ENCODE measurements around the gene HEPN1. TPM values are rescaled to one million over a fixed set of nuclear protein-coding genes. Genes with fewer than 3 reads are reported as not detected.

HEPN1 gene
- total RNA-seq, 1 experiment from 2014 or later = not detected

DNA sequence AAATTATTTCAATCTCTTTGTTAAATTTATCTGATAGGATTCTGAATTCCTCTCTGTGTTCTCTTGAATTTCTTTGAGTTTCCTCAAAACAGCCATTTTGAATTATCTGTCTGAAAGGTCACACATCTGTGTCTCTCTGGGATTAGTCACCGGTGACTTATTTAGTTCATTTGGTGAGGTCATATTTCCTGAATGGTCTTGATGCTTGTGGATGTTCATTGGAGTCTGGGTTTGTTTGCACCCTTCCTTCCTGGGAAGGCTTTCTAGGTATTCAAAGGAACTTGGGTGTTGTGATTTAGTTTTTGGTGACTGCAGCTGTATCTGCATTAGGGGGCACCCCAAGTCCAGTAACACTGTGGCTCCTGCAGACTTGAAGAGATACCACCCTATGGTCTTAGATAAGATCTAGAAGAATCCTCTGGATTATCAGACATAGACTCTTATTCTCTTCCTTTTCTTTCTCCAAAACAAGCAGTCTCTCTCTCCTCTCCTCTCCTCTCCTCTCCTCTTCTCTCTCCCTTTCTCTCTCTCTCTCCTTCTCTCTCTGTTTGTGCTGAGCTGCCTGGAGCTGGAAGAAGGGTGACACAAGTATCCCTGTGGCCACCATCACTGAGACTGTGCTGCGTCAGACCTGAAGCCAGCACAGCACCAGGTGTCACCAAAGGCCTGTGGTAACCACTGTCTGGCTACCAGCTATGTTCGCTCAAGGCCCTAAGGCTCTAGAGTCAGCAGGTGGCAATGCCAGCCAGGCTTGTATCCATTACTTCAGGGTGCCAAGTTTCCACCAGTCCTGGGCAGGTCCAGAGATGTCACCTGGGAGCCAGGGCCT, 3.3 kb upstream of the HEPN1 start:
- intact Hi-C loops (cut with micrococcal nuclease; ENCODE audit: unreplicated experiment) = no loop called here
- CTCF ChIA-PET = no interaction called here
- Mint-ChIP-seq H3K4me1 (ENCODE audit: low read depth, unreplicated experiment) (no peaks in the 10 kb centered on the region), H3K27me3 (ENCODE audit: unreplicated experiment) (peaks cover 55% of the 10 kb centered on the region), H3K4me3 (ENCODE audit: low read depth, unreplicated experiment) (no peak overlapping the region), H3K36me3 (ENCODE audit: insufficient read depth, unreplicated experiment) (no peaks in the 10 kb centered on the region), H3K27ac (ENCODE audit: unreplicated experiment) (no peak overlapping the region), H3K9me3 (ENCODE audit: low read depth, unreplicated experiment) (no peaks in the 10 kb centered on the region)
- TF ChIP-seq, protein P1, sequence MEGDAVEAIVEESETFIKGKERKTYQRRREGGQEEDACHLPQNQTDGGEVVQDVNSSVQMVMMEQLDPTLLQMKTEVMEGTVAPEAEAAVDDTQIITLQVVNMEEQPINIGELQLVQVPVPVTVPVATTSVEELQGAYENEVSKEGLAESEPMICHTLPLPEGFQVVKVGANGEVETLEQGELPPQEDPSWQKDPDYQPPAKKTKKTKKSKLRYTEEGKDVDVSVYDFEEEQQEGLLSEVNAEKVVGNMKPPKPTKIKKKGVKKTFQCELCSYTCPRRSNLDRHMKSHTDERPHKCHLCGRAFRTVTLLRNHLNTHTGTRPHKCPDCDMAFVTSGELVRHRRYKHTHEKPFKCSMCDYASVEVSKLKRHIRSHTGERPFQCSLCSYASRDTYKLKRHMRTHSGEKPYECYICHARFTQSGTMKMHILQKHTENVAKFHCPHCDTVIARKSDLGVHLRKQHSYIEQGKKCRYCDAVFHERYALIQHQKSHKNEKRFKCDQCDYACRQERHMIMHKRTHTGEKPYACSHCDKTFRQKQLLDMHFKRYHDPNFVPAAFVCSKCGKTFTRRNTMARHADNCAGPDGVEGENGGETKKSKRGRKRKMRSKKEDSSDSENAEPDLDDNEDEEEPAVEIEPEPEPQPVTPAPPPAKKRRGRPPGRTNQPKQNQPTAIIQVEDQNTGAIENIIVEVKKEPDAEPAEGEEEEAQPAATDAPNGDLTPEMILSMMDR (IDR thresholded peaks at IDR 0.05; ENCODE audit: unreplicated experiment) = no peak
- BruUV-seq (replicated peaks) = no TSS peak
- DNase-seq = no peak

GRCh38 chr11:124916370-124916710, 2.7 kb upstream of the HEPN1 start:
- CTCF ChIA-PET = no interaction called here

DNA sequence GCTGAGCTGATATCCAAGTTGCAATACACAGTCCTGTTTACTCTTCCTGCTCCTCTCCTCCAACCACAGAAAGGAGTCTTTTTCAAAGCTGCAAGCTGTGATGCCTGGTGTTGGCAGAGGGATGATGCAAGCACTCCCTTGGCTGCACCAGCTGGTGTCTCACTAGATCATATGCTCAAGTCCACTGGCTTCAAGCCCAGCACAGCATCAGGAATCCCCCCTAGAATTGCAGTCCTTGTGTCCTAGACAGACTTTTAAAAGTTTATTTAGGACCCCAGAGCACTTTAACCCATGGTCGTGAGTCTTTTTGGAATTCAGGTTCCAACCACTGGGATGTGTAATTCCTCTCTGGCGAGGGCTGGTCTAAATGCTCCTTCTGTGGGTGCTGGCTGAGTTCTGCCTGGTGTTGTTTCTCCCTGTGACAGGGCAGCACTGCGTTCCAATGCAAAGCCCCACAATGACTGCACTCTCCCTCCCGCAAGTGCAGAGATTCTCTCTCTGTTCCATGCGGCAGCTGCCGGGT, 1.9 kb upstream of the HEPN1 start:
- H3K27ac Mint-ChIP-seq (ENCODE audit: unreplicated experiment) = no peak overlapping the region
- CTCF ChIA-PET = no interaction called here
- BruUV-seq (replicated peaks) = no TSS peak
- H3K9me3 Mint-ChIP-seq (ENCODE audit: low read depth, unreplicated experiment) = no peaks in the 10 kb centered on the region
- H3K27me3 Mint-ChIP-seq (ENCODE audit: unreplicated experiment) = peaks cover 55% of the 10 kb centered on the region
- no peaks in the 10 kb centered on the region for H3K36me3 Mint-ChIP-seq (ENCODE audit: insufficient read depth, unreplicated experiment)
- no peaks in the 10 kb centered on the region for H3K4me1 Mint-ChIP-seq (ENCODE audit: low read depth, unreplicated experiment)
- DNase-seq = no peak
- TF ChIP-seq, protein P1 (IDR thresholded peaks at IDR 0.05; ENCODE audit: unreplicated experiment) = no peak
- H3K4me3 Mint-ChIP-seq (ENCODE audit: low read depth, unreplicated experiment) = no peak overlapping the region
- intact Hi-C loops (cut with micrococcal nuclease; ENCODE audit: unreplicated experiment) = no loop called here

More at GRCh38 chr11:124916370-124916710, 2.7 kb upstream of the HEPN1 start:
- intact Hi-C loops (cut with micrococcal nuclease; ENCODE audit: unreplicated experiment) = no loop called here
- H3K9me3 Mint-ChIP-seq (ENCODE audit: low read depth, unreplicated experiment) = no peaks in the 10 kb centered on the region
- no TSS peak for BruUV-seq (replicated peaks)
- H3K27me3 Mint-ChIP-seq (ENCODE audit: unreplicated experiment) = peaks cover 55% of the 10 kb centered on the region
- H3K4me3 Mint-ChIP-seq (ENCODE audit: low read depth, unreplicated experiment) = no peak overlapping the region
- DNase-seq = no peak
- no peak overlapping the region for H3K27ac Mint-ChIP-seq (ENCODE audit: unreplicated experiment)
- H3K4me1 Mint-ChIP-seq (ENCODE audit: low read depth, unreplicated experiment) = no peaks in the 10 kb centered on the region
- H3K36me3 Mint-ChIP-seq (ENCODE audit: insufficient read depth, unreplicated experiment) = no peaks in the 10 kb centered on the region
- TF ChIP-seq, protein P1 (IDR thresholded peaks at IDR 0.05; ENCODE audit: unreplicated experiment) = no peak

DNA sequence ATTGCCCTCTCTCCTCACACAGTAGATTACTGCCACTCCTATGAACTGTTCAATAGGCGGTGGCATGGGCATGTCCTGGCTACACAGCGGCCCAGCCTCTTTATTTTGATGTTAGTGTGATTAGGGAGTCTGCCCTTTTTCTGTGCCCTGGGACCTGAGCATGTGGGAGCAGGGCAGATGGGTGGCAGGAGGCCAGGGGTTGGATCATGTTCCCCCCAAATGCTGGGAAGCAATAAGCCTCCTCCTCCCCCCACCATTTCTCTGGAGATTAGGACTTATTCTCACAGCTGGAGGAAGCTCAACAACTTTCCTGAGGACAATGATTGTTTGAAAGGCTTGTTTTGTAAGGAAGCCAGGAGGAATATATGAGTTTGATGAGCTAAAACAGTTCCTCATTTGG, 848 bp downstream of the HEPN1 start:
- Mint-ChIP-seq H3K36me3 (ENCODE audit: insufficient read depth, unreplicated experiment) (no peaks in the 10 kb centered on the region), H3K4me3 (ENCODE audit: low read depth, unreplicated experiment) (no peak overlapping the region), H3K27me3 (ENCODE audit: unreplicated experiment) (peaks cover 65% of the 10 kb centered on the region), H3K27ac (ENCODE audit: unreplicated experiment) (no peak overlapping the region), H3K4me1 (ENCODE audit: low read depth, unreplicated experiment) (no peaks in the 10 kb centered on the region), H3K9me3 (ENCODE audit: low read depth, unreplicated experiment) (no peaks in the 10 kb centered on the region)
- TF ChIP-seq, protein P1 (IDR thresholded peaks at IDR 0.05; ENCODE audit: unreplicated experiment) = no peak
- intact Hi-C loops (cut with micrococcal nuclease; ENCODE audit: unreplicated experiment) = no loop called here
- CTCF ChIA-PET = interaction anchor here (0.6 kb wide), 1 partner anchor 204 kb away, joined by 8 read pairs; no protein-coding TSS in a partner anchor
- DNase-seq = no peak
- BruUV-seq (replicated peaks) = no TSS peak
